GM19395 (cell line): ENCODE measurements around the gene ABCG1.

Experiments used
- ATAC-seq: cut with Tn5 transposase; IDR thresholded peaks from one replicate; pipeline ENCODE4 v1.9.1; 2021; ENCODE audit warnings: mild to moderate bottlenecking, moderate library complexity; ENCODE audit not compliant: unreplicated experiment

The ABCG1 gene

DNA sequence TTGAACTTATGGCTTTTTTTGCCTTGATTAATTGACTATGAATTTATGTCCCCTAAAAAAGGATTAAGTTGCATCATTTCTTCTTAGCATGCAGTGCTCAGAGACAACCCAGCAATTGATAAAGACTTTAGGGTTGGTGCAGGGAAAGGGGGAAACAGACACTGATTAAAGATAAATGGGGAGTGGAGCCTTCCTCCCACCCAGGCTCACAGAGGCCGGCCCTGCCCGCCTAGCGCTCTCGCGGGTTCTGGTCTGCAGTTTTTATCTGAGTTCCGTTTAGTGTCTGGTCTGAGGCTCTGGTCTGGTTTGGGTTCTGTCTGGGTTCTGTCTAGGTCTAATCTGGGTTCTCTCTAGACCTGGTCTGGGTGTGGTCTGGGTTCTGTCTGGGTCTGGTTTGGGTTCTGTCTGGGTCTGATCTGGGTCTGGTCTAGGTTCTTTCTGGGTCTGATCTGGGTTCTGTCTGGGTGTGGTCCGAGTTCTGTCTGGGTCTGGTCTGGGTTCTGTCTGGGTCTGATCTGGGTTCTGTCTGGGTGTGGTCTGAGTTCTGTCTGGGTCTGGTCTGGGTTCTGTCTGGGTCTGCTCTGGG, 48.1 kb downstream of the ABCG1 start:
- no peak for ATAC-seq

GRCh38 chr21:42269386-42269785, 50.4 kb downstream of the ABCG1 start:
- ATAC-seq = no peak

DNA sequence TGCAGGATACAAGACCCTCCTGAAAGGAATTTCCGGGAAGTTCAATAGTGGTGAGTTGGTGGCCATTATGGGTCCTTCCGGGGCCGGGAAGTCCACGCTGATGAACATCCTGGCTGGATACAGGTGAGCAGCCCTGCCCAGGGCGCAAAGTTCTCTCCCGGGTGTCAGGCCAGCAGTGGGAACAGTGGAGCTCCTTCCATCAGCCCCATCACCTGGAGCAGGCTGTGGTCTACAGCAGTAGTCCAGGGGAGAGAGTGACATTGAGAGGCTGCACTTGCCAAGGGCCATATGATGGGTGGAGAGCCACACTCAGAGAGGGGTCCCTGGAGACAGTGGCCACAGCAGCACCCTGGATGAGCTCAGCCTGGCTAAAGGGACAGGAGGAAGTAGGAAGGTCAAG, 52.1 kb downstream of the ABCG1 start:
- ATAC-seq = no peak

- no peak for ATAC-seq
Measured at GRCh38 chr21:42272109-42272962, 53.4 kb downstream of the ABCG1 start.

GRCh38 chr21:42272984-42273600, 54.2 kb downstream of the ABCG1 start:
- no peak for ATAC-seq

GRCh38 chr21:42276076-42276475, 57.1 kb downstream of the ABCG1 start:
- ATAC-seq = no peak

DNA sequence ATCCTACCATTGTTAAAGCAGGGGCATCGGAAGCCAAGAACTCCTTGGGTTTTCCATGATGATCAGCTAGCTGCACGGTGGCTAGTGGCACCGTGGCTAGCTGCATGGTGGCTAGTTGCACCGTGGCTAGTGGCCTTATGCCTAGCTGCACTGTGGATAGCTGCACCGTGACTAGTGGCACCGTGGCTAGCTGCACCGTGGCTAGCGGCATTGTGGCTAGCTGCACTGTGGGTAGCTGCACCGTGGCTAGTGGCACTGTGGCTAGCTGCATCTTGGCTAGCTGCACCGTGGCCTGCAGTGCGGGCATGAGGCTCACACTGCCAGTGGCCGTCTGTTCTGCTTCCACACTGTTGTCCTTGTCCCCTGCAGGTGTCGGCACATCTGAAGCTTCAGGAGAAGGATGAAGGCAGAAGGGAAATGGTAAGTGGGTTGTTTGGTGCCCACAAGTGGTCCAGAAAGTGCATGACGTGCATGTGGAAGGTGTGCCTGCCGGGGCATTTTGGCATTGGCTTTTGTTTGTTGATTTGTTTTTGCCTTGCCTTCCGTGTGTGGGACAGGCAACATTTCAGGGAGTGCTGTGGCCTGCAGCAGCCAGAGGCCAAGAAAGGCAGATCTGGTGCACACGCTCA, 57.7 kb downstream of the ABCG1 start:
- ATAC-seq = no peak

- ATAC-seq = no peak
Measured at GRCh38 chr21:42277593-42277992, 58.7 kb downstream of the ABCG1 start.

GRCh38 chr21:42278451-42279149, 59.7 kb downstream of the ABCG1 start:
- ATAC-seq = no peak

DNA sequence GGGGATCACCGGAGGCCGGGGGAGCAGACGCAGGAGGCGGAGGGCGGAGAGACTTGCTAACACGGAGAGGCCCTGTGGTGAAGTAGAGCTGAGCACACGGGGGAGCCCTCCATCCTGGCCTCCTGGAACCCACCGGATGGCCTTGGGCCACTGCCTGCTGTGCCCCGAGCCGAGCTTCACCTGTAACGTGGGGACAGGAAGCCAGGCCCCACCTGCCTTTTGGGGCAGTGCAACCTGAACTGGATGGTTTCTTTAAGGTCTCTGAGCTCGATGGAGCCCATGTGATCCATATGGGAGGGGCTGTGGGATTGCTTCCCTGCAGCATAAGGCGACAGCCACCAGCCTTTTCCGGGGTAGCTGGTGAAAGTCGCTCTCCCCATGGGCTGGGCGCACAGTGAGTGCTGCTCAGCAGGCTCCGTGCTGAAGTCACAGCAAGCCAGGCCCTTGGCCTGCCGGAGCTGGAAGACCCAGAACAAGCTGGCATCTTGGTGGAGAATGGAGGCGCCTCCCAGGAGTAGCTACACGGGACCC, 60.5 kb downstream of the ABCG1 start:
- no peak for ATAC-seq

DNA sequence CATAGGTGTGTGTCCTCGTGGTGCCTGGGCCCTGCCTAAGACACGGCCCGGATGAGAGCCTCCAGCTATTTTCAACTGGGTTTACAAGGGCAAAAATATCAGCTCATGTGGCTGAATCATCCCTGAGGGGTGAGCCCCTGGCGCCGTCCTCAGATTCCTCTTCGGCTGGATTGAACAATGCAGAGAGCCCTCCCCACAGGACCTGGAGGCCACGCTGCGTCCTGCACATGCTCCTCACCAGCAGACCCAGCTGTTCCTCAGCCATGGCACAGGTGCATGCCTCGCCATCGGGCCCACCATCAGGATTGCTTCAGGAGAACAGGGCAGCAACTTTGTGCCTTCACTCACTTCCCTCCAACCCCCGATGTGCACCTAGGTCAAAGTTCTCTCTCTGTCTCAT, 60.9 kb downstream of the ABCG1 start:
- ATAC-seq = no peak

DNA sequence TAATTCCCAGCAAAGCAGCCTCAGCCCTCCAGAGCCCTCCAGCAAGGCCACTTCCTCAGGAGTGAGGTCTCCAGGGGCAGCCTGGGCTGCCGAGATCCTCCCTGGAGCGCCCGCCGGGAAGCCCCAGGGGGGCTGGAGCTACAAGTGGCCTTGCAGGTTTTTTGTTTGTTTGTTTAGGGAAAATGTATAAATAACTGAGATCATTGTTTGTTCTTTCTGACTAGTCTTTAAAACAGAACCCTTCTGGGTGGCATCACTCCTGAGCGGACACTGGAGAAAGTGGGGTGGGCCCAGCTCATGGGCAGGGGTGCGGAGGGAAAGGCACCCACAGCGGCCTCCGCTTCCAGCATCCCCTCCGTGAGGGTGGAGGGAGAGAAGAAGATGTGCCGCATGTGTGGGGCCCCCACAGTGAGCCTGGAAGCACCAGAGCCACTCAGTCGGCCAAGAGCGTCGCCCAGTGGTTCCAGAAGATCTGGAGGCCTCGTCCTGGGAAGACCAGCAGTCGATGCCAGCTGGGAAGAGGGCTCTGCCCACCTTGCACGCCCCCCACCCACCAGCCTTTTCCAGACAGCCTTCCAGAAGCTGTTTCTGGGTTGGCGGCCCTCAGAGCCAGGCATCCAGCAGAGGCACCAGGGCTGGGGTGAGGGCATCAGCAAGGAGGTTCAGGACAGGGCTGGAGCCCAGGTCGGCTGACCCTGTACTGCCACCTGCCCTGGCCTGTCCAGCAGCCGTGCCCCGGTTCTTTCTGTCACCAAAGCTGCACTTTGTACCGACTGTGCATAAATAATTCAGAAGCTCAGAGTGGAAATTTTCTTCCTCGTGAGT, 61.6 kb downstream of the ABCG1 start:
- no peak for ATAC-seq

DNA sequence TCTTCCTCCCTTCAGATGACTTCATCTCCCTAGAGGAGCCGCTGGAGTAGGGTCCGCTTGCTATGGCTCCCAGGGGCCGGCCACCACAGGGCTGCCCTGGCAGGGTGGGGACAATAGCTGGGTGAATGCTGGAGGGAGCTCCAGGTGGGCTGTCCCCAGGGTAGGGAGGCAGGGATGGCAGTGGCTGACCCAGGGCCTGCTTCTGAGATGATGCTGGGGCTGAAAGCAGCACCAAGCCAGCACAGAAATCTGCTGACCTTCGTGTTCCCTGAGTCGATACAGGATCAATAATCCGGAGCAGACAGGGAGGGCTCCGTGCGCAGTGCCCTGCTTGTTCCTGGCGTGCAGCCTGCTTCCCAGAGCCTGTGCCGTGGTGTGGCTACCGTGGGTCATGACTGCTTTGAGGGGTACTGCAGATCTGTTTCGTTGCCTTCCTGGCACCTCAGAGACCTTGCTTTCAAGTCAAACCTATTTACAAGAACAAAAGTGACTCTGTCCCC, 62.3 kb downstream of the ABCG1 start:
- no peak for ATAC-seq

DNA sequence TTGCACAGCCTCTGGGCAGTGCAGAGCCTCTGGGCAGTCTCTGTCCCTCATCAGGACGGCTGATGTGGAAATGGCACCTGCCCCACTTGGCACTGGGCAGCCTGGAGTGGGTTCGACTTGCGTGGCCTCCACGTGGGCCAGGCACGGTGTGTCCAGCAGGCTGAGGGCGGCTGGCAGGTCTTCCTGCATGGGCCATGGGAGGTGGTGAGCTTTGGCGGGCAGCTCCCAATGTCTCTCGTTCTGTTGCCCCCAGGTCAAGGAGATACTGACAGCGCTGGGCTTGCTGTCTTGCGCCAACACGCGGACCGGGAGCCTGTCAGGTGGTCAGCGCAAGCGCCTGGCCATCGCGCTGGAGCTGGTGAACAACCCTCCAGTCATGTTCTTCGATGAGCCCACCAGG, 63.1 kb downstream of the ABCG1 start:
- ATAC-seq = no peak

- ATAC-seq = no peak
Measured at GRCh38 chr21:42282715-42283114, 63.8 kb downstream of the ABCG1 start.

DNA sequence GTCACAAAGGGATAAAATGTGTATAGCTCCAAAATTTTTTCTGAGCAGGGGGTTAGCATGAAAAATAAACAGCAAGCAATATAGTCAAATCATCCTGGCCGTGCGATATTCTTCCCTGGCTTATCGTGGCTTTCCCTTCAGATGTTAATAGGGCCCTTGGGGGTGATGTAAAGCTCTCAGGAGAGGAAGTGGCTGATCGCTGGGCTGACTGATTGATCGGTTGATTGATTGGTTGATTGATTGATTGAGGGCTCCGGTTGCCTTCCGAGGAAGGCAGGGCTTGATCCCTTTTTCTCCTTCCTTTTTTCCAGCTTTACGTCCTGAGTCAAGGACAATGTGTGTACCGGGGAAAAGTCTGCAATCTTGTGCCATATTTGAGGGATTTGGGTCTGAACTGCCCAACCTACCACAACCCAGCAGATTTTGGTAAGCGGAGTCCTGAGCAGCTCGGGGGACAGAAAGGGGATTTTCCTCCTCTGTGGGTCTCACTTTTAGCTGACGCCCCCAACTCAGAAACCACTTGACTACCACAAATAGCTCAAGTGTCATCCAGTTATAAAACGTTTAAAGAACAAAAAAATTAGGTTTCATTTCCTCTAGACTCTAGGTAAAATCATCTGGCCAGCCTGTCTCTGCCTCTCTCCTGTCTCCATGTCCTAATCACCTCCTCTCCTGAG, 66.8 kb downstream of the ABCG1 start:
- no peak for ATAC-seq

GRCh38 chr21:42286416-42286815, 67.5 kb downstream of the ABCG1 start:
- no peak for ATAC-seq

GRCh38 chr21:42287193-42288083, 68.5 kb downstream of the ABCG1 start:
- no peak for ATAC-seq
